Right lobe of liver (tissue), 6 donors: ENCODE results near the gene TTC9B. TPM values are rescaled to one million over a fixed set of nuclear protein-coding genes. Genes with fewer than 3 reads are reported as not detected.

Source experiments
- ATAC-seq, 4 donors: fragments of 200-7000 bp; cut with Tn5 transposase; one replicate each; pipeline ENCODE4 v1.9.1; 2020; ENCODE audit warnings: mild to moderate bottlenecking in 4 of 4, moderate library complexity in 4 of 4
- DNase-seq, 3 donors: peaks; one replicate each; pipeline ENCODE4 v3.0.0-alpha.2; 2020
- H3K27ac ChIP-seq, 3 donors: fragments of 200-600 bp; one replicate each; pipeline ENCODE4 v1.8.0; 2022
- H3K27me3 ChIP-seq, 2 donors: fragments of 200-600 bp; one replicate each; pipeline ENCODE4 v1.8.0; 2022
- H3K36me3 ChIP-seq, 4 donors: fragments of 200-600 bp; sonication (generic) in 1 of 4; one replicate each; pipeline versions ENCODE4 v1.5.1 to v1.8.0; 2017 to 2022; ENCODE audit warnings: control low read depth in 1 of 4
- H3K4me1 ChIP-seq, 4 donors: fragments of 200-600 bp; sonication (generic) in 1 of 4; one replicate each; pipeline versions ENCODE4 v1.5.1 to v1.8.0; 2017 to 2022; ENCODE audit warnings: control low read depth in 1 of 4
- H3K4me3 ChIP-seq, 3 donors: fragments of 200-600 bp; one replicate each; pipeline ENCODE4 v1.8.0; 2022
- H3K9me3 ChIP-seq, 4 donors: fragments of 200-600 bp; sonication (generic) in 1 of 4; one replicate each; pipeline versions ENCODE4 v1.5.1 to v1.8.0; 2017 to 2022; ENCODE audit warnings: control low read depth in 1 of 4
- POLR2A ChIP-seq: fragments of 450-650 bp; IDR thresholded peaks from one replicate; pipeline ENCODE4 v1.6.1; 2017; ENCODE audit warnings: antibody characterized with exemption, mild to moderate bottlenecking
- WGBS: methylation state at CpG from one replicate; pipeline ENCODE4 v1.1.6; 2018; ENCODE audit warnings: low coverage, low lambda C conversion rate; ENCODE audit not compliant: insufficient coverage; ENCODE audit errors: missing lambda C conversion rate; 5-methylcytosine and 5-hydroxymethylcytosine counted together
- intact Hi-C, 2 donors: fragments of 100-400 bp; cut with DNase I; formaldehyde crosslinking; loops; one replicate each; pipeline versions ENCODE4 v1.11.2 to v1.14.1; 2022
- total RNA-seq, 6 experiments: library from RNA; depleted of rRNA in 2 of 6; stranded (reverse); fragments of >200 nt in 2 of 6; fragmentation: NEBNext Ultra II Directional in 3 of 6; extraction: Animal tissue kit (Norgen Biotek cat#: 25700) in 3 of 6; gene quantifications; one replicate each; pipeline versions ENCODE4 v1.1.0 to v1.2.4, GENCODE V29; 2016 to 2023
- TF ChIP-seq, protein P1 (sequence below), 4 donors: fragments of 200-600 bp in 3 of 4; fragments of 450-650 bp in 1 of 4; IDR thresholded peaks; one replicate each; pipeline versions ENCODE4 v1.5.1 to v1.8.0; 2016 to 2022; ENCODE audit warnings: antibody characterized with exemption in 4 of 4, mild to moderate bottlenecking in 2 of 4
- donor health status: DM: no; HTN: yes; CAD: no.
- donor health status: DM: no; HTN: no; CAD: no.
- donor health status: DM: no; HTN: no; CAD: no.
- donor health status: DM: no; HTN: yes; CAD: no.
- donor health status: DM: no; HTN: yes; CAD: no.

The TTC9B gene
- total RNA-seq, 6 experiments from 2014 or later, result not detected

DNA sequence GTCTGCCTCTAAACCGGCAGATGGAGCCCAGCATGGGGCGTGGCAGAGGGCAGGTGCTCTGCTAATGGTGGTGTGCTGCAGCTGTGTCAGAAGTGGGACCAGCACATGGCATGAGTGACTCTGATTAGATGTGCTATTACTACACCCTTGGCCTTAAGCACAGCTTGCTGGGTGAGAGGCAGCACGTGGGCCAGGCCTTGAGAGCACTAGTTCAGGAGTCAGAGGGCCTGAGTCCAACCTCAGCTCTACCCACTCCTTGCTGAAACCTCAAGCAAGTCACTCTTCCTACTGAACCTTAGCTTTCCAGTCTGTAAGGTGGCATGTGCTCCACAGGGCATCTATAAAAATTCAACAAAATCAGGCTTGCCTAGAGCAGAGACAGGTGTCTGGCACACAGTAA, 44.2 kb upstream of the TTC9B start:
- Histone ChIP-seq H3K27me3 (no peaks in the 10 kb centered on the region), H3K27ac (no peak overlapping the region), H3K9me3 (no peaks in the 10 kb centered on the region), H3K4me1 (peaks cover 0 to 11% (median 3%) of the 10 kb centered on the region in 4 donors), H3K4me3 (no peak overlapping the region), H3K36me3 (peaks cover 0 to 7% (median 0%) of the 10 kb centered on the region in 4 donors)
- WGBS, result no CpG with 5 or more reads among the region's 3 CpGs
- TF ChIP-seq, protein P1, sequence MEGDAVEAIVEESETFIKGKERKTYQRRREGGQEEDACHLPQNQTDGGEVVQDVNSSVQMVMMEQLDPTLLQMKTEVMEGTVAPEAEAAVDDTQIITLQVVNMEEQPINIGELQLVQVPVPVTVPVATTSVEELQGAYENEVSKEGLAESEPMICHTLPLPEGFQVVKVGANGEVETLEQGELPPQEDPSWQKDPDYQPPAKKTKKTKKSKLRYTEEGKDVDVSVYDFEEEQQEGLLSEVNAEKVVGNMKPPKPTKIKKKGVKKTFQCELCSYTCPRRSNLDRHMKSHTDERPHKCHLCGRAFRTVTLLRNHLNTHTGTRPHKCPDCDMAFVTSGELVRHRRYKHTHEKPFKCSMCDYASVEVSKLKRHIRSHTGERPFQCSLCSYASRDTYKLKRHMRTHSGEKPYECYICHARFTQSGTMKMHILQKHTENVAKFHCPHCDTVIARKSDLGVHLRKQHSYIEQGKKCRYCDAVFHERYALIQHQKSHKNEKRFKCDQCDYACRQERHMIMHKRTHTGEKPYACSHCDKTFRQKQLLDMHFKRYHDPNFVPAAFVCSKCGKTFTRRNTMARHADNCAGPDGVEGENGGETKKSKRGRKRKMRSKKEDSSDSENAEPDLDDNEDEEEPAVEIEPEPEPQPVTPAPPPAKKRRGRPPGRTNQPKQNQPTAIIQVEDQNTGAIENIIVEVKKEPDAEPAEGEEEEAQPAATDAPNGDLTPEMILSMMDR (IDR thresholded peaks at IDR 0.05), result no peak
- no peak for TF ChIP-seq POLR2A
- intact Hi-C loops, result no loop called here
- no peak for ATAC-seq
- DNase-seq, result no peak

DNA sequence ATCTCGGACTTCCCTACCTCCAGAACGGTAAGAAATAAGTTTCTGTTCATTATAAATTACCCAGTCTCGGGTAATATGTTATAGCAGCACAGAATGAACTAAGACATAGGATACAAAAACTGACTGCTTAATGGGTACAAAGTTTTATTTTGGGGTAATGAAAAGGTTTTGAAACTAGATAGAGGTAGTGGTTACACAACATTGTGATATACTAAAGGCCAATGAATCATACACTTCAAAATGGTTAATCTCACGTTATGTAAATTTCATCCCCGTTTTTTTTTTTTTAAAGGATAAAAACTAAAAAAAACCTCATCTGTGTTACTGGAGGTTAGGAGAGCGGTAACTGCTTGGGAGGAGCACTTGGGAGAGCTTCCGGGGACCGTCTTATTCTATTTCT, 43.4 kb upstream of the TTC9B start:
- Histone ChIP-seq H3K36me3 (peaks cover 0 to 7% (median under 1%) of the 10 kb centered on the region in 4 donors), H3K9me3 (no peaks in the 10 kb centered on the region), H3K4me3 (no peak overlapping the region), H3K27ac (no peak overlapping the region), H3K4me1 (peaks cover 0 to 16% (median 5%) of the 10 kb centered on the region in 4 donors), H3K27me3 (no peaks in the 10 kb centered on the region)
- no peak for TF ChIP-seq POLR2A
- TF ChIP-seq, protein P1 (IDR thresholded peaks at IDR 0.05), result no peak
- 83% methylated on average over 8 of the region's 8 CpGs for WGBS
- ATAC-seq, result no peak
- intact Hi-C loops, result no loop called here
- no peak for DNase-seq

DNA sequence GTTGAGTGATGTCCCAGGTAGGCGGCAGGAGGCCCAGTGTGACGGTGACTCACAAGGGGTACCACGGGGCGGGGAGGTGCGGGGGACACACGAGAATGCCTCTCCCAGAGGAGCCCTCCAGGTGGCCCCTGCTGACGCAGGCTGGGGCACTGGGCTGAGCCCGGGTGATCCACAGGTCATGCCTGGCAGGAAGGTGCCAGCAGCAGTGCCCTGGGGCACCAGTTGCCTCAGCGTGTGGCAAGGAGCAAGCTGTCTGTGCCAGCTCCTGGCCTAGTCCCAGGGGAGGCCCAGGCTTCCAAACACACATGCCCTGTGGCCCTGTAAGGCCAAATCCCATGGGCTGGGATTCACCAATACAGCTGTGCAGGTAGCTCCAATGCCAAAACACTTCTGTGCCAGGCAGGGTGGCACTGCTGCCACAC, 38.9 kb upstream of the TTC9B start:
- no peak overlapping the region for H3K4me3 ChIP-seq
- WGBS, result no CpG with 5 or more reads among the region's 9 CpGs
- DNase-seq, result peak; percentile 92 to 98 (median 98)
- ATAC-seq, result peak; percentile 94 to 97 (median 96)
- H3K4me1 ChIP-seq, result peaks cover 0 to 51% (median 19%) of the 10 kb centered on the region in 4 donors
- no peaks in the 10 kb centered on the region for H3K9me3 ChIP-seq
- H3K36me3 ChIP-seq, result peaks cover 0 to 18% (median under 1%) of the 10 kb centered on the region in 4 donors
- intact Hi-C loops, result no loop called here
- H3K27ac ChIP-seq, result peak overlapping the region in 2 of 3 donors; percentile 58 to 84
- H3K27me3 ChIP-seq, result no peaks in the 10 kb centered on the region
- TF ChIP-seq POLR2A, result no peak
- TF ChIP-seq, protein P1 (IDR thresholded peaks at IDR 0.05), result no peak

DNA sequence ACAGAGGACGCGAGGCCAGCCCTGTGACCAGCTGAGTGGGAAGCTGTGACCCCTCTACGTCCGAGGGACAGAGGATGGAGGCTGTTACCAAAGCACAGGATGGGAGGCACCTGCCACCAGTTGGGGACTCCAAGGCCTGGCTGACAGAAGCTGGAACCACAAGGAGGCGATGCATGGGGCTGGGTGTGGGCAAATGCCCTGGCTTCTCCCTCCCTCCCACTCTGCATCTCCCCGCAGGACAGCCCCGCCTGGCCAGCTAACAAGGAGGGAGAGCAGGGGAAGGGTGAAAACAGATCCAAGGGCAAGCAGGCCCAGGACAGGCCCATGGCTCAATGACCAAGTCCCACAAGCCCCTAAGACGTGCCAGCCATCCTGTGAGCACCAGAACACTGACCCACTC, 38.3 kb upstream of the TTC9B start:
- no peak for DNase-seq
- intact Hi-C loops, result no loop called here
- H3K9me3 ChIP-seq, result no peaks in the 10 kb centered on the region

More for the DNA sequence above, 38.3 kb upstream of the TTC9B start:
- Histone ChIP-seq H3K36me3 (peaks cover 0 to 18% (median under 1%) of the 10 kb centered on the region in 4 donors), H3K27me3 (no peaks in the 10 kb centered on the region), H3K4me3 (no peak overlapping the region), H3K4me1 (peaks cover 0 to 51% (median 19%) of the 10 kb centered on the region in 4 donors), H3K27ac (peak overlapping the region in 2 of 3 donors; percentile 58 to 84)
- no CpG with 5 or more reads among the region's 8 CpGs for WGBS
- ATAC-seq, result no peak
- TF ChIP-seq, protein P1 (IDR thresholded peaks at IDR 0.05), result no peak
- no peak for TF ChIP-seq POLR2A
